Ascending aorta (tissue), 2 donors: ENCODE data around the gene TLCD1. TPM values are rescaled to one million over a fixed set of nuclear protein-coding genes. Genes with fewer than 3 reads are reported as not detected.

ENCODE experiments used
- DNase-seq, 2 donors: peaks; one replicate each; pipeline ENCODE4 v3.0.0-alpha.2; 2019; ENCODE audit warnings: low spot score in 2 of 2
- H3K27ac ChIP-seq, 2 donors: fragments of 200-600 bp; sonication (generic); one replicate each; pipeline ENCODE4 v1.5.1; 2016 to 2017; ENCODE audit warnings: mild to moderate bottlenecking in 1 of 2
- H3K27me3 ChIP-seq: fragments of 200-600 bp; sonication (generic); one replicate; pipeline ENCODE4 v1.5.1; 2017
- H3K36me3 ChIP-seq, 2 donors: fragments of 200-600 bp; sonication (generic); one replicate each; pipeline ENCODE4 v1.5.1; 2016
- H3K4me1 ChIP-seq, 2 donors: fragments of 200-600 bp; sonication (generic); one replicate each; pipeline ENCODE4 v1.5.1; 2016 to 2017; ENCODE audit warnings: mild to moderate bottlenecking in 1 of 2
- H3K4me3 ChIP-seq, 2 donors: fragments of 200-600 bp; sonication (generic); one replicate each; pipeline ENCODE4 v1.5.1; 2016 to 2017; ENCODE audit warnings: mild to moderate bottlenecking in 1 of 2
- H3K9me3 ChIP-seq, 2 donors: fragments of 200-600 bp; sonication (generic); one replicate each; pipeline ENCODE4 v1.5.1; 2016
- intact Hi-C: fragments of 100-400 bp; cut with DNase I; formaldehyde crosslinking; loops from one replicate; pipeline ENCODE4 v1.15.1; 2023
- total RNA-seq: library from RNA; depleted of rRNA; stranded (reverse); fragments of >200 nt; gene quantifications from one replicate; pipeline ENCODE4 v1.1.0, GENCODE V29; 2016
- TF ChIP-seq, protein P1 (sequence below), 3 experiments: fragments of 200-600 bp in 2 of 3; fragments of 450-650 bp in 1 of 3; sonication (generic) in 2 of 3; IDR thresholded peaks; one replicate each; pipeline ENCODE4 v1.5.1; 2016 to 2019; ENCODE audit warnings: antibody characterized with exemption in 3 of 3, mild to moderate bottlenecking in 1 of 3, moderate library complexity in 1 of 3

Gene TLCD1
- total RNA-seq, 1 donor from 2014 or later: not detected

DNA sequence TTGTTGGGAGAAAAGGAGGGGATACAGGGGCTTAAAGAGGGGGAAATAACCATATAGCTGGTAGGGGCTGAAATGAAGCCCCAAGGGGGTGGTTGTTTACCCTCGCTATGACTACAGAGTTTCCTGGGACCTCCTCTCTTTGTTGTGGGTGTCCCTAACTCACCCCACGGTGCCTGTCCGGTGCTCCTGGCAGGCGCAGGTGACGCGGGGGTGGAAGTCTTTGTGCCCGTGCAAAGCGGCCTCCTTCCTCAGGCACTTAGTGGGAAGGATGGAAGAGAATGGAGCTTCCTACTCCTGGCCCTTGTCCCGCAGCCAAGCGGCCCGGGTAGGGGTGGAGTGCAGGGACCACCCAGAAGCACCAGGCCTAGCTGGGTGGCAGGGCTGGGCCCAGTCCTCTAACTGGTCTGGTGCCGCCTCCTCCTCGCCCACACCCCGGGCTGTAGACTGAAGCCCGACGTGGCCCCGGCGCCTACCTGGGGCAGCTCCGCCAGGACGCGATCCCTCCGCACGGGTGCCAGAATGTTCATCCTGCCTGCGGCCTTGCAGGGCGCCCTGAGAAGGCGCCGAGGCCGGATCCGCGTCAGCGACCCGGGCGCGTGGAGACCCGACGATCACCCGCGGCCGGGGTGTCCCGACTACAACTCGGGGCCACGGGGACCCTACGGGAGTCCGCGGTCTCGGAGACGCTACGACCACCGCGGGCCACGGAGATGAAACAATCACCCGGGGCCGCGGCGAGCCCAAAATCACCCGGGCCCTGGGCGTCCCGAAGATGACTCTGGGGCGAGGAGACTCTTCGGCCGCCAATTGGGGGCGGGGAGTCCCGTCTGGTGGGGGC, 9.1 kb downstream of the TLCD1 start:
- Histone ChIP-seq H3K4me1 (peaks cover 11 to 43% of the 10 kb centered on the region in 2 donors), H3K27me3 (no peaks in the 10 kb centered on the region)

GRCh38 chr17:28715217-28715616, 10.8 kb downstream of the TLCD1 start:
- TF ChIP-seq, protein P1, sequence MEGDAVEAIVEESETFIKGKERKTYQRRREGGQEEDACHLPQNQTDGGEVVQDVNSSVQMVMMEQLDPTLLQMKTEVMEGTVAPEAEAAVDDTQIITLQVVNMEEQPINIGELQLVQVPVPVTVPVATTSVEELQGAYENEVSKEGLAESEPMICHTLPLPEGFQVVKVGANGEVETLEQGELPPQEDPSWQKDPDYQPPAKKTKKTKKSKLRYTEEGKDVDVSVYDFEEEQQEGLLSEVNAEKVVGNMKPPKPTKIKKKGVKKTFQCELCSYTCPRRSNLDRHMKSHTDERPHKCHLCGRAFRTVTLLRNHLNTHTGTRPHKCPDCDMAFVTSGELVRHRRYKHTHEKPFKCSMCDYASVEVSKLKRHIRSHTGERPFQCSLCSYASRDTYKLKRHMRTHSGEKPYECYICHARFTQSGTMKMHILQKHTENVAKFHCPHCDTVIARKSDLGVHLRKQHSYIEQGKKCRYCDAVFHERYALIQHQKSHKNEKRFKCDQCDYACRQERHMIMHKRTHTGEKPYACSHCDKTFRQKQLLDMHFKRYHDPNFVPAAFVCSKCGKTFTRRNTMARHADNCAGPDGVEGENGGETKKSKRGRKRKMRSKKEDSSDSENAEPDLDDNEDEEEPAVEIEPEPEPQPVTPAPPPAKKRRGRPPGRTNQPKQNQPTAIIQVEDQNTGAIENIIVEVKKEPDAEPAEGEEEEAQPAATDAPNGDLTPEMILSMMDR (IDR thresholded peaks at IDR 0.05): no peak
- Histone ChIP-seq H3K27me3 (no peaks in the 10 kb centered on the region), H3K27ac (no peak overlapping the region), H3K4me1 (peaks cover 7 to 33% of the 10 kb centered on the region in 2 donors), H3K9me3 (no peaks in the 10 kb centered on the region), H3K4me3 (no peak overlapping the region), H3K36me3 (peaks cover 11 to 27% of the 10 kb centered on the region in 2 donors)
- intact Hi-C loops: loop anchor here (5.0 kb wide), 1 partner anchor 308 kb away; the partner anchor contains the start of gene SLC46A1
- DNase-seq: no peak

More for the DNA sequence above, 9.1 kb downstream of the TLCD1 start:
- Histone ChIP-seq H3K27ac (peak overlapping the region; percentile 98), H3K4me3 (peak overlapping the region; percentile 82 to 85), H3K36me3 (peaks cover 11 to 34% of the 10 kb centered on the region in 2 donors), H3K9me3 (no peaks in the 10 kb centered on the region)
- TF ChIP-seq, protein P1 (IDR thresholded peaks at IDR 0.05): no peak
- intact Hi-C loops: loop anchor here (5.0 kb wide), 1 partner anchor 310 kb away; the partner anchor contains the start of gene SLC46A1
- DNase-seq: peak in 1 of 2 donors; percentile 73

- H3K4me1 ChIP-seq: peaks cover 10 to 36% of the 10 kb centered on the region in 2 donors
- H3K36me3 ChIP-seq: peaks cover 11 to 27% of the 10 kb centered on the region in 2 donors
- no peak overlapping the region for H3K4me3 ChIP-seq
- H3K9me3 ChIP-seq: no peaks in the 10 kb centered on the region
- TF ChIP-seq, protein P1 (IDR thresholded peaks at IDR 0.05): no peak
- H3K27me3 ChIP-seq: no peaks in the 10 kb centered on the region
- intact Hi-C loops: no loop called here
- no peak overlapping the region for H3K27ac ChIP-seq
- DNase-seq: no peak
Measured at GRCh38 chr17:28714281-28714680, 11.8 kb downstream of the TLCD1 start.

- Histone ChIP-seq H3K4me3 (no peak overlapping the region), H3K27ac (peak overlapping the region in 1 of 2 donors; percentile 94), H3K9me3 (no peaks in the 10 kb centered on the region), H3K36me3 (peaks cover 11 to 27% of the 10 kb centered on the region in 2 donors), H3K27me3 (no peaks in the 10 kb centered on the region), H3K4me1 (peaks cover 3 to 29% of the 10 kb centered on the region in 2 donors)
- TF ChIP-seq, protein P1 (IDR thresholded peaks at IDR 0.05): no peak
- DNase-seq: no peak
- intact Hi-C loops: no loop called here
Measured at GRCh38 chr17:28712705-28713415, 13.2 kb downstream of the TLCD1 start.

GRCh38 chr17:28712032-28712704, 13.9 kb downstream of the TLCD1 start:
- intact Hi-C loops: no loop called here
- DNase-seq: peak; percentile 28 to 76
- TF ChIP-seq, protein P1 (IDR thresholded peaks at IDR 0.05): no peak
- Histone ChIP-seq H3K27me3 (no peaks in the 10 kb centered on the region), H3K9me3 (no peaks in the 10 kb centered on the region), H3K4me1 (peaks cover 3 to 29% of the 10 kb centered on the region in 2 donors), H3K36me3 (peaks cover 11 to 27% of the 10 kb centered on the region in 2 donors), H3K4me3 (peak overlapping the region; percentile 61 to 76), H3K27ac (peak overlapping the region; percentile 86 to 94)
